HG02852 (cell line): ENCODE data around the gene ABAT.

Experiments
- ATAC-seq: cut with Tn5 transposase; IDR thresholded peaks from one replicate; pipeline ENCODE4 v1.9.1; 2021; ENCODE audit warnings: mild to moderate bottlenecking, moderate library complexity; ENCODE audit not compliant: unreplicated experiment

ABAT gene

GRCh38 chr16:8808009-8808408 is 133.6 kb downstream of the ABAT start:
- ATAC-seq, result no peak

DNA sequence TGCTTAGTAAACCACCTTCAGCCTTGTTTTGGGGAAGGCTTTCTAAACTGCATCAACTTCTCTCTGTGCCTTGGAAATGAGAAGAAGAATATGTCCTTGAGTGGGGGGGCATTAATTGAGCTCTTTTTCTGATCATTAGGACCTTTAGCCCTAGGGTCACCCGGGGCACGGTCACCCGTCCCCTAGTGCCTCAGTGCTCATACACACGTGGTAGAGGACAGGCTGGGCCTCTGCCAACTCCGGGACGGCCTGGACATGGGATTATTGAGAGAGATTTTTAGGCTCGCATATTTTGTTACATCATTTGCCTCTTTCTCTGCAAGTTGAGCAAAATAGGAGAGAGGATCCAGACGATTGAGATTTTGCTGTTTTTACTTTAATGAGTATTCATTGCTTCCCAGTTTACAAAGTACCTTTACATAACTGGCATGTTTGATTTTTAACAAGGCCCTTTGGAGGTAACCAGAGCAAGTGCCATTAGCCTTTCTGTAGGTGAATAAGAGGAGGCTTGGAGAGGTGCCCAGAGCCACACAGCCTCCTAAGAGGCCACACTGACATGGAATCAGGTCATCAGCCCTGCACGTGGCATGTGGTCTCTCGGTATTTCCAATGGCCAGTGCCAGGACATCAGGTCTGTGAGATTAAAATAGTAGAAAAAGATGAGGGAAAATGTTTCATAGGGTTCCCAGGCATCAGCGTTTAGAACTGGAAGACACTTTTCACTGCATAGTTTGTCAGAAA is 134.4 kb downstream of the ABAT start:
- no peak for ATAC-seq

- ATAC-seq, result no peak
These were observed 137.9 kb downstream of the ABAT start for GRCh38 chr16:8812162-8812843.

DNA sequence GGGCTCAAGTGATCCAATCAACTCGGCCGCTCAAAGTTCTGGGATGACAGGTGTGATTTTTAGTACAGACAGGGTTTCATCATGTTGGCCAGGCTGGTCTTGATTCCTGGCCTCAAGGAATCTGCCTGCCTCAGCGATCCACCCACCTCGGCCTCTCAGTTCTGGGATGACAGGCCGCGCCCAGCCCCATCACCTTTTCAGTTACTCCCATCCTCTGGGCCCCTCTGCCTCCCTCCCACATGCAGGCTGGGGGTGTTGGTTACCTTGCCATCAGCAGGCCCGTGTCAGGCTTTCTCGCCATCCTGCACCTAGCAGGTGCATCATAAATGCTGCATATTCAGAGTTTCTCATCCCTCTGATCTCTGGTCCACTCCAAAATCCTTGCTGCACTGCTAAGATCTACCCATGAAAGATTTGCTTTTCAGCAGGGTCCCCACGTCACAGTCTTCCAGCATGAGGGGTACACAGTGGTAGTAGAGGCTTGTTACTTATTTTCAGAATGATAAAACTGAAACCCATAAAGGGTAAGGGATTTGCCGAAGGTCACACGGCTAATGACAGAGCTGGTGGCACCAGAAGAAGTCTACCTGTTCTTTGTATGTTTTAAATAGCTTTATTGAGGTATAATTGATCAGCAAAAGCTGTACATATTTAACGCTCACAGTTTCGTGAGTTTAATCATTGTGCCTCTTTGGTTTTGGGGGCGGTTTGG is 139.8 kb downstream of the ABAT start:
- no peak for ATAC-seq

GRCh38 chr16:8816967-8817655 is 142.7 kb downstream of the ABAT start:
- ATAC-seq, result no peak

DNA sequence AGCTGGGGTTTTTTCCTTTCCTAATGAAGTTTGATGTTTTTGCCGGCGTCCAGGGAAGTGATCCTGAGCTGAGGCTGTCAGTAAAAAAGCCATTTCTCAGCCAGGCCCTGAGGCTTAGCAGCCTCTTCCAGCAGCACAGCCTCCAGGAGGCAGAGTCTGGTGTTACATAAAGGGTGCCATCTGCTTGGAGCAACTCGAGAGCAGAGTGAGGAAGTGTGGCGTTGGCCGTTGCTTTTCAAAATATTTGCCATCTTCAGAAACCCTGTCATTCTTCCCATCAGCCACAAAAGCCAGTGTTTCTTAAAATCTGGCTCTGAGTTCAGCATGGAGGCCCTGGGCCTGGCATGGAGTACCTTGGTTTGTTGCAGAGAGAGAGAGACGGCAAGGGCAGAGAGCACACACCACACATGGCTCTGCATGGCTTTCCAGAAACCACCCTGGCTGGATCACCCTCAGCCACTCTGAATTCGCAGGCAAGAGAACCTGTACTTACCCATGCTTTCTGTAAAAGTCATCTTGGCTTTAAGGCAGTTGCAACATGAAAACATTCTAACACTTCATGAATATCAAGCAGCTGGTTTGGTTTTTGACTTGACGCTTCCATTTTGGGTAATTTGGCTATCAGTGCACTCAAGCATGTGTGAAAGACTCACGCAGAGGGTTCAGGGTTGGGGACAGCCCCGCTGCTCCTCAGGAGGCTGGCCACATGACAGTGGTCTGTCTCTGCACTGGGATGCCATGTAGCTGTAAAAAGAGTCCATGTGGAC is 144.3 kb downstream of the ABAT start:
- ATAC-seq, result peak; percentile 83

- no peak for ATAC-seq
These were observed 145.1 kb downstream of the ABAT start for GRCh38 chr16:8819411-8820034.

GRCh38 chr16:8822403-8822802 is 148.0 kb downstream of the ABAT start:
- ATAC-seq, result no peak

GRCh38 chr16:8826278-8826879 is 152.0 kb downstream of the ABAT start:
- ATAC-seq, result no peak

GRCh38 chr16:8828541-8829165 is 154.2 kb downstream of the ABAT start:
- ATAC-seq, result no peak

GRCh38 chr16:8831450-8831849 is 157.0 kb downstream of the ABAT start:
- ATAC-seq, result no peak

DNA sequence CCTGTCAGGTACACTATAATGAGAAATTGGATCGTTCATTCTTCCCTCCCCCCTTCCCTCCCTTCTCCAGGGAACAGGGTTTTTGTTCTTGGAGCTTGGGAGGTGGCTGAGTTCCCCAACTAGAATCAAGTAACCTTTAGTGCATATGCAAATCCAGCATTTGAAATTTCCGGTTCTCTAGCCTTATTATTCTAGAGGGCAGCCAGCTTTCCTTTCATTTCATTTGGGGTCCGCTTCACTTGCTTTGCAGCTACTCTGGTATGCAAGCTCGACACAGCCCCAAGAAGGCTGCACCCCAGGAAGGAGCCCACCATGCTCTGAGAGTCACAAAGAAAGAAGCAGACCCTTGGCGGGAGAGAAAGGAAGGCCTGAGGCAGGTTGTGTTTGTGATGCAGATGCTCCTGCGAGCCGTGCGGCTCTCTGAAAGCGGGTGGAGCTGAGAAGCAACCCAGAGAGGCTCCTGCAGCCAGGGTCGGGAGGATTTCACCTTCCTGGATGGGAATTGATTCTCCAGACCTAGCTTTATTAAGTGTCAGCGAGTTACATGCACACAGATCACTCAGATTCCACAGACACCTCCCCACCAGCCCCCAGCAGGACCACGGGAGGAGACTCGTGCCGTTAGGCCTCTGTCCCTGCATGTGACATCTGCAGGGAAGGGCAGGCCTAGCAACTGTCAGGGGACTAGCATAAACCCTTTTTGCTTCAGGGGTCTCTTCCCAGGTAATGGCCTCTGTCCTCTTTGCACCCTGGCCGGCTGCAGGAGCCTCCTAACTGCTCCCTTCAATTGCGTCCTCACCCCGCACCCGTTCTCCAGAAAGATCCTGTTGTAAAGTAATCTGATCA is 157.7 kb downstream of the ABAT start:
- no peak for ATAC-seq

GRCh38 chr16:8832717-8833105 is 158.3 kb downstream of the ABAT start:
- no peak for ATAC-seq
